GM18517 (cell line): ENCODE measurements around the gene CPNE7.

Source experiments
- ATAC-seq: cut with Tn5 transposase; IDR thresholded peaks from one replicate; pipeline ENCODE4 v1.9.1; 2021; ENCODE audit warnings: mild to moderate bottlenecking, moderate library complexity; ENCODE audit not compliant: unreplicated experiment

Gene CPNE7

GRCh38 chr16:89602273-89602951, 26.9 kb downstream of the CPNE7 start:
- no peak for ATAC-seq

DNA sequence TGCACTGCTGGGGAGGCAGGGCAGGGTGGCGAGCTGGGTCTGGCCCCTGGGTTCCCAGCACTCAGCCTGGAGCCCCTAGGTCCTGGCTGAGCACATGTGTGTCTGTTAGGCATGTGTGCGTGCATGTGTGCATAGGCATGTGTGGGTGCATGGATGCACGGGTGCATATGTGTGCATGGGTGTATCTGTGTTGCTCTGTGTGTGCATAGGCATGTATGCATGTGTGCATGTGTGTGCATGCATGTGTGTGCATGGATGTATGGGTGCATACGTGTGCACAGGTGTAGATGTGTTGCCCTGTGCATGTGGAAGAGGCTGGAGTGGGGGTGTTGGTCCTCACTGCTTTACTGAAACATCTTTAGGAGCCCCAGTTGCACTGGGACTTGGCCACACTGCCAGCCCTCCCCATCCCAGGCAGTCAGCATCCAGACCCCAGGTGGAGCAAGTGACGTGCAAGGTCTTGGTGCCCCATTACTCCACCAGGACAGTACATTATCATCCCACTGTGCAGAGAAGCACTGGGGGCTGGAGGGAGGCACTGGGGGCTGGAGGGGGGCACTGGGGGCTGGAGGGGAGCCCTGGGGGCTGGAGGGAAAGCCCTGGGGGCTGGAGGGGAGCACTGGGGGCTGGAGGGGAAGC, 27.5 kb downstream of the CPNE7 start:
- no peak for ATAC-seq

GRCh38 chr16:89604764-89605163, 29.2 kb downstream of the CPNE7 start:
- no peak for ATAC-seq

- ATAC-seq = no peak
Measured at GRCh38 chr16:89605186-89605970, 29.8 kb downstream of the CPNE7 start.

DNA sequence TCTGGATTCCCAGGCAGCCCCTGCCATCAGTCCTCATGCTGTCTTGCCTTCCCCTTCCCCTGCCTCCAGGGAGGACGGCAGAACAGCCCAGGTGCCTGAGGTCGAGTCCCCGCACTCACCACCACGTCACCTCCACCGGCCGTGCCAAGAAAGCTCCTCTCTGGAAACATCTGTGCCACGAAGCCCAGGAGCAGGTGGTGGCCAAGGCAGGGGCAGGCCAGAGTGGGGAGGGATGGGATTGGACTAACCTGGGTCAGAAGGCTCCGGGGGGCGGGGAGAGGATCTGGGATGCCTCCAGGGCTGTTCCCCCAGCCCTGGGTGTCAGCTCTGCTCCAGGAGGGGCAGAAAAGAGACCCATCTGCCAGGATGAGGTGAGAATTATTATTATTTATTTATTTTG, 30.4 kb downstream of the CPNE7 start:
- no peak for ATAC-seq

DNA sequence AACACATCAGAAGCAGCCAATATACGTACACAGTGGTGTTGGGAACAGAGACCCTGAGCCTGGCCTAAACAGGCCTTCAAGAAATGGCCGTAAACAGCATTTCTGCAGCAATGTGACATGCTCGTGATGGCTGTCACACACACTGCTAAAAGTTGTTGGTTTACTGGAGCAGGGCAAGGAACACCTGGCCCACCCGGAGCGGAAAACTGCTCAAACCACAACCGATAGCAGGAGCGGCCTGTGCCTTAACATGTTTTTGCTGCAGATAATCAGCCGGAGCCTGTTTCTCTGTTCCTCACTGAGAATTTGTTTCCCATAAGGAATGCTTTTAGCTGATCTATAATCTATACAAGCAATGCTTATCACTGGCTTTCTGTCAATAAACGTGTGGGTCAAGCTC, 31.9 kb downstream of the CPNE7 start:
- no peak for ATAC-seq

GRCh38 chr16:89607937-89608740, 32.6 kb downstream of the CPNE7 start:
- no peak for ATAC-seq

DNA sequence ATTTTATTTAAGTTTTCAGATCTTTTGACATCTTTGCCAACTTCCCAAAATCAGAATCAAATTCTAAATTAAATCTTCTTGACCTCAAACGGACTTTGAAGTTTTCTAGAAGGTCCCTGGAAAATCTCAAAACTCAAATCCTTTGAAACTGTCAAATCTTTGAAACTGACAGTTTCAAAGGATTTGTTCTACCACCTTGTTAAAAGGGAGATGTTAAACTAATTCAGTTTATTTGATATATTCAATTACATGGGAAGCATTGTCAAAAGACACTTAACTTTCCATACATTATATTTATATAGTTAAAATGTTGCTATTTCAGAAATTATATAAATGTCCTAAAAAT, 34.5 kb downstream of the CPNE7 start:
- no peak for ATAC-seq

- no peak for ATAC-seq
Measured at GRCh38 chr16:89612415-89613166, 37.0 kb downstream of the CPNE7 start.

DNA sequence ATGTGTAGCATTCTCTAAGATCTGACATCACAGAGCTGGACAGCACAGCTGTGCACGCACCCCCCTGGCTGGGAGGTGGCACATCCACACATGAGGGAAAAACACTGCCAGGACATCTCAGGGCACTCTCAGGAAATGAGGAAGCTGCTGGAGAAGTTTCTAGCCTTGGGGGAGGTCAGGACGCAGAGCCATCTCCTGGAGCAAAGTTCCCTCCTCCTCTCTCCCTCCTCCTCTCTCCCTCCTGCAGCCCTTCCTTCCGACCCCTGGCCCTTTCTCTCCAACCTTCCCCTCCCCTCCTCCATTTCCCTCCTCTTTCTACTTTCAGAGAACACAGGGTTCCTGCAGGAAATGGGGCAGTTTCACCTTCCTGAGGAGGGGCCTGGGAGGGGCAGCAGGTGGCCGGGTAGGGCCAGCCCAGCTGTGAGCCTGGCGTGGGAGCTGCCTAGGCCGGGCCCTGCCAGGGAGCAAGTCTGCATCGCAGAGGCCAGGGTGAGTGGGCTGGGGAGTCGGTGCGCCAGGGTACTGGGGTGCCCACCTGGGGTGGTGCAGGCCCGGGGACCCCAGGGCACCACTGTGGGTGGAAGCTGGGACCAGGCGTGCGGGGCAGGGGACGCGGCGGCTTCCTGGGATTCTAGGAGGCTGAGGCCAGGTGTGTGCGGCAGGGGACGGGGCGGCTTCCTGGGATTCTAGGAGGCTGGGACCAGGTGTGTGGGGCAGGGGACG, 37.8 kb downstream of the CPNE7 start, which contains the start of gene DPEP1:
TSS of gene DPEP1 (plus strand) at position 412 of the 723 bp plus-strand sequence. CDS start 16,769 bp downstream, outside the sequence.
- no peak for ATAC-seq

GRCh38 chr16:89613954-89614459, 38.4 kb downstream of the CPNE7 start:
- no peak for ATAC-seq

- no peak for ATAC-seq
Measured at GRCh38 chr16:89615176-89615575, 39.6 kb downstream of the CPNE7 start.

- ATAC-seq = no peak
Measured at GRCh38 chr16:89615596-89616090, 40.1 kb downstream of the CPNE7 start.

- no peak for ATAC-seq
Measured at GRCh38 chr16:89616623-89617022, 41.1 kb downstream of the CPNE7 start.

DNA sequence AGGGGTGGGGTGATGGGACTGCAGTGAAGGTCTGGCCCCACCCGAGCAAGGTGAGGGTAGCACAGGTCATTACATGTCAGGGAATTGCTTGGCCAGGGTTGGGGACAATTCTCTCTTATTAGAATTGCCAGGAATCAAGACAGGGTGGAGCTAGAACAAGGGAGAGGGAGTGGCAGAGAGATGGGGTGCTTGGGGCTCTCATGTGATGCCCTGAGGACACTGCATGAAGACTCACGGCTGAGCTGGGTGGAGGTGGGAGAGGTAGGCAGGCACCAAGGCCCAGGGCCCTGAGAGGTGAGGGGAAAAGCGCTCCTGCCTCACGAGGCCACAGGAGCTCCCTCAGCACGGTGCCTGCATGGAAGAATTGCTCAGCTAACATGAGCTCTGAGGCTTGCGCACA, 41.5 kb downstream of the CPNE7 start:
- no peak for ATAC-seq

- no peak for ATAC-seq
Measured at GRCh38 chr16:89618109-89618998, 42.8 kb downstream of the CPNE7 start.

- ATAC-seq = no peak
Measured at GRCh38 chr16:89619840-89620239, 44.3 kb downstream of the CPNE7 start.

GRCh38 chr16:89620406-89620841, 44.9 kb downstream of the CPNE7 start:
- ATAC-seq = no peak
